Keratinocyte (primary cell): ENCODE data around the gene HYI.
"Not testable (repeated sequence)": the region's sequence is repeated elsewhere in the genome, so short reads cannot be mapped to it uniquely, and the experiment has no call there.

ENCODE experiments used
- CTCF ChIP-seq, 3 experiments: IDR thresholded peaks in 1 of 3; conservative IDR thresholded peaks in 1 of 3; optimal IDR thresholded peaks in 1 of 3; 2 replicates in 2 of 3; 3 replicates in 1 of 3; pipeline versions ENCODE3 to v1.5.1; 2011; ENCODE audit warnings: low read length in 3 of 3, mild to moderate bottlenecking in 3 of 3, moderate library complexity in 2 of 3, control low read depth in 1 of 3, inconsistent platforms in 1 of 3; ENCODE audit not compliant: insufficient read depth in 2 of 3; ENCODE audit errors: extremely low read depth in 1 of 3
- EZH2 ChIP-seq: IDR thresholded peaks from one replicate; pipeline ENCODE4 v1.6.1; 2012; ENCODE audit warnings: inconsistent platforms, mild to moderate bottlenecking, low read length, moderate library complexity

GRCh38 chr1:43458379-43458778 is 4.6 kb upstream of the HYI start:
- TF ChIP-seq CTCF (optimal IDR thresholded peaks at IDR 0.05 in 1 of 3, IDR thresholded peaks at IDR 0.05 in 1 of 3, conservative IDR thresholded peaks at IDR 0.05 in 1 of 3; ENCODE audit: extremely low read depth in 1 of 3, insufficient read depth in 2 of 3, low read length in 3 of 3); EZH2: not testable (repeated sequence)
